ENCODE results near the gene ECE1.

ECE1 gene

DNA sequence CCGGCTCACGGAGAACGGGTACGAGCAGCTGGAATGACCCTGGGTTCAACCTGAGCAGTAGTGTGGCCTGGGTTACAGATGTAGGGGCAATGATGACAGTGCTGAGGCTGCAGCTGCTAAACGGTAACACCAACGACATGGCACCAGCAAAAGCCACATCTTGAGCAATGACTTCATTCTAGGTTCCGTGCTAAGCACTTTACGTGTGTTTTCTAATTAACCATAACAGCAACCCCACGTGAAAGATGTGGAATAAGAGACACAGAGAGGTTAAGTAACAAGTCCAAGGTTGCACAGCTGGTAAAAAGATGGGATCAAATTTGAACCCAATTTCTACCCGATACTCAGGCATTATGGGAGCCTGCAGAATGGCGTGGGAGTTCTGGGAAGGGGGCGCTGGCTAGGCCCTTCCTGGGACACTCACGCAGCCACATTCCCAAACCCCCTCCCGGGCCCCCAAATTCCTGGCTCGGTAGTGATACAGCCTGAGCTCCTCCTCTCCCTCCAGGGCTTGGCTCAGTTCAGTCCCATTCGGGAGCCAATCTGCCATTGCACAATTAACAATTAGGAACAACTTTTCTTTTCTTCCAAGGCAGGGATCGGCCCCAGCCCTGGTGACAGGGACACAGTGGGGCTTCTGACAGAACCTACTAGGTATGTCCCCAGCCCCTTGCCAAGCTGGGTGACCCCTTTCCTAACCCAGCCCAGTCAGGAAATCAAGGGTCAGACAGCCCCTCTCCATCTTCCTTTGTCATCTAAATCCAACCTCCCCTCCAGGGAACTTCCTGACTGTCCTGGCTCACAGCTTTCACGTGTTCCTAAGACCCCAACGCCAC is 23.8 kb upstream of the ECE1 start:
- Histone ChIP-seq H3K27me3 (ENCODE audit: insufficient read depth, low read length) (no peaks in the 10 kb centered on the region), H3K4me1 (ENCODE audit: insufficient read depth, low read length) (peaks cover 32% of the 10 kb centered on the region; the same call in 1 of the 2 replicates), H3K9me3 (ENCODE audit: insufficient read depth, low read depth, low read length) (no peaks in the 10 kb centered on the region), H3K4me3 (ENCODE audit: low read length) (peak overlapping the region; percentile 27; the same call in 1 of the 2 replicates), H3K27ac (ENCODE audit: low read length) (peak overlapping the region; percentile 60), H3K36me3 (ENCODE audit: insufficient read depth, low read depth, low read length) (no peaks in the 10 kb centered on the region), H3K9ac (ENCODE audit: low read depth, low read length) (peak overlapping the region; percentile 64)

DNA sequence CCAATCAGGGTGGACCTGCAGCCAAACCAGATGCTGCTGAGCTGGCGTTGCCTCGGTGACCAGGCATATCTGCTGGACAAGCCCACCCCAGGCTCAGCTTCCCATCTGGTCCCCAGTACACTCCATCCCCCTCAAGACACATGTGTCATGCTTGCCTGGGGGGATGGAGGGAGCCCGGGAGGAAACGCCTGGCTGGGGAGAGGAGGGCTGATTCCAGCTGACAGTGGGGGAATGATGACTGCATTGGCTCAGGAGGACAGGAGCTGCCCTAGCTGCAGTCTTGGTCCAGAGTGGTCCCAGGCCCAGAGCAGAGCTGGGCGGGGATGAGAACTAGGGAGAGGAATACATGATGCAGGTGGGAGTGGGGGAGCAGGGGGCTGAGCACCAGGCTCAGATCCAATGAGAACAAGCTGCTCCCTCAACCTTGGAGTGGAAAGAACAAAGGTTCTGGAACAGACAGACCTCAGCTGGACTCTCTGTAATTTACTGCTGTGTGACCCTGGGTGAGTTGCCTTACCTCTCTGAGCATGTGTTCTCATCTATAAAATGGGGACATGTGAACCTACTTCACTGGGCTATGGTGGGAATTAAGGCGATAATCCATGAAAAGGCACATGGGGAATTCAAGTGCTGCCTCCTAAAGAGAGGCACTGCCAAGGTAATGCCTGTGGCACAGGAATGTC is 23.1 kb upstream of the ECE1 start:
- Histone ChIP-seq H3K4me1 (ENCODE audit: insufficient read depth, low read length) (peaks cover 27% of the 10 kb centered on the region; the same call in 1 of the 2 replicates), H3K9ac (ENCODE audit: low read depth, low read length) (no peak overlapping the region), H3K36me3 (ENCODE audit: insufficient read depth, low read depth, low read length) (no peaks in the 10 kb centered on the region), H3K4me3 (ENCODE audit: low read length) (no peak overlapping the region), H3K27ac (ENCODE audit: low read length) (no peak overlapping the region), H3K9me3 (ENCODE audit: insufficient read depth, low read depth, low read length) (no peaks in the 10 kb centered on the region), H3K27me3 (ENCODE audit: insufficient read depth, low read length) (no peaks in the 10 kb centered on the region)

DNA sequence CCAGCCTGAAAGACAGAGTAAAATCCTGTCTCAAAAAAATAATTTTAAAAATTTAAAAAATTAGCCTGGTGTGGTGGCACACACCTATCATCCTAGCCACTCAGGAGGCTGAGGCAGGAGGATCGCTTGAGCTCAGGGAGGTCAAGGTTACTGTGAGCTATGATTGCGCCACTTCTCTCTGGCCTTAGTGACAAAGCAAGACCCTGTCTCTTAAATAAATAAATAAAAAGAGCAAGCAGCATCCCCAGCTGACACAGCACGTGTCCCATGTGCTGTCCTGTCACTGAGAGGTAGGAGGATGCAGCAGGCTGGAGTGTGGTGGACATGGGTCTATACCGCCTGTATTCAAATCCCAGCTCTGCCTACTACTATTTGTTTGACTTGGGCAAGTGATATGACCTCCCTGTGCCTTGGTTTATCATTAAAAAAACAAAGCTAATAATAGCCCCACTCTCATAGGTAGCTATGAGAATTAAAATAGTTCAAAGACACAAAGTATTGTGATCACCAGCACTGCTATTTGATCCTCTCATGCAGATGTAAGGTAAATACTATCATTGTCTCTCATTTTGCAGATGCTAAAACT is 22.2 kb upstream of the ECE1 start:
- Histone ChIP-seq H3K27me3 (ENCODE audit: insufficient read depth, low read length) (no peaks in the 10 kb centered on the region), H3K9ac (ENCODE audit: low read depth, low read length) (no peak overlapping the region), H3K4me1 (ENCODE audit: insufficient read depth, low read length) (peaks cover 30% of the 10 kb centered on the region; the same call in 1 of the 2 replicates), H3K4me3 (ENCODE audit: low read length) (no peak overlapping the region), H3K36me3 (ENCODE audit: insufficient read depth, low read depth, low read length) (no peaks in the 10 kb centered on the region), H3K9me3 (ENCODE audit: insufficient read depth, low read depth, low read length) (no peaks in the 10 kb centered on the region), H3K27ac (ENCODE audit: low read length) (no peak overlapping the region)

DNA sequence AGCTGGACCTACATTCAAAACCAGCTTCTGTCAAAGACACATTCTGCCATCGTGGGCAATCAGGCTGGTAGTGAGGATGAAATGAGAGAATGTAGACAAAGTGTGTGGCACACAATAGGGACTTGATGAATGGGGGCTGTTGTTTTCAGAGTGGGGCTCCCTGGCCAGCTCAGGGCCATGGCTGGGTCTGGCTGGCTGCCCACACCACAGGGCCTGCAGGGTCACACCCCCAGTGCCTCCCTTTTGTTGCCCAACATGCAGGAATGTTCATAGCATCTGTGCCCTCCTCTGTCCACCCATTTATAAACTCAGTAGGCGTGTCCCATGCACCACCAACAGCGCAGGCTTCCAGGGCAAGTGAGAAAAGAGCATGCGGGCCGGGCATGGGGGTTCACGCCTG is 20.8 kb upstream of the ECE1 start:
- Histone ChIP-seq H3K9ac (ENCODE audit: low read depth, low read length) (no peak overlapping the region), H3K36me3 (ENCODE audit: insufficient read depth, low read depth, low read length) (no peaks in the 10 kb centered on the region), H3K27ac (ENCODE audit: low read length) (no peak overlapping the region), H3K4me1 (ENCODE audit: insufficient read depth, low read length) (peaks cover 34% of the 10 kb centered on the region; the same call in 1 of the 2 replicates), H3K4me3 (ENCODE audit: low read length) (no peak overlapping the region), H3K27me3 (ENCODE audit: insufficient read depth, low read length) (no peaks in the 10 kb centered on the region), H3K9me3 (ENCODE audit: insufficient read depth, low read depth, low read length) (no peaks in the 10 kb centered on the region)

DNA sequence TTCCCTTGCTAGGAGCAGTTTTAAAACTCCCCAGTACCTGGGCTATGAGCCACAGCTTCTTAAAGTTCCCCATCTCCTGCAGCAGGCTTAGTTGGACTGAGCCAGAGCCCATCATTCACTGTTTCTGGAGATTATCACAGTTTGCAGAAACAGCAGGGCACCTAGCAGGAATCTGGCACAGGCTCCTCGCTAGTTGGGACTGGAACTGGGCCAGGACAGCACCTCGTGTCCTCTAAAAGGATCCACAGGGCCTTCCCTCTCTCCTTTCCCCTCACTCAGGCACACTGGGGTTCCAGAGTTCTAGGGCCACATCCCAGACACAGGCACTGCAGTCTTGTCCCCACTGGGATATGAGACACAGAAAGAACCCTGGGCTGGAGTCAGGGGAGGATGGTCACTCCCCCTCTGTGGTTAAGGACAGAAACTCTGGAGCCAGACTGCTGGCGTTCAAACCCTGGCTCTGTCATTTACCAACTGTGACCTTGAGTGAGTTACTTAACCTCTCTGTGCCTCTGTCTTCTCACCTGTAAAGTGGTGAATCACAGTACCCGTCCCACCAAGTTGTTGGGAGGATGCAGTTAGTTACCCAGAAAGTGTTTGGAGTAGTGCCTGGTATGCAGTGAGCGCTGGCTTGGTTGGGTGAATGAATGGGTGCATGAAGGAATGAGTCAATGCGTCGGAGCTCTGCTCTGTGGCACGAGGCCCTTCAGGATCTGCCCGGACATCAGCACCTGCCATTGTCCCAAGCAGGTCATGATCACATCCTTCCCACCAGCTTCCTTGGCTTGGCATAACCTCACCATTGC is 18.8 kb upstream of the ECE1 start:
- Histone ChIP-seq H3K27ac (ENCODE audit: low read length) (no peak overlapping the region), H3K9me3 (ENCODE audit: insufficient read depth, low read depth, low read length) (no peaks in the 10 kb centered on the region), H3K9ac (ENCODE audit: low read depth, low read length) (no peak overlapping the region), H3K27me3 (ENCODE audit: insufficient read depth, low read length) (no peaks in the 10 kb centered on the region), H3K36me3 (ENCODE audit: insufficient read depth, low read depth, low read length) (no peaks in the 10 kb centered on the region), H3K4me1 (ENCODE audit: insufficient read depth, low read length) (peaks cover 22% of the 10 kb centered on the region; the same call in 1 of the 2 replicates), H3K4me3 (ENCODE audit: low read length) (no peak overlapping the region)

DNA sequence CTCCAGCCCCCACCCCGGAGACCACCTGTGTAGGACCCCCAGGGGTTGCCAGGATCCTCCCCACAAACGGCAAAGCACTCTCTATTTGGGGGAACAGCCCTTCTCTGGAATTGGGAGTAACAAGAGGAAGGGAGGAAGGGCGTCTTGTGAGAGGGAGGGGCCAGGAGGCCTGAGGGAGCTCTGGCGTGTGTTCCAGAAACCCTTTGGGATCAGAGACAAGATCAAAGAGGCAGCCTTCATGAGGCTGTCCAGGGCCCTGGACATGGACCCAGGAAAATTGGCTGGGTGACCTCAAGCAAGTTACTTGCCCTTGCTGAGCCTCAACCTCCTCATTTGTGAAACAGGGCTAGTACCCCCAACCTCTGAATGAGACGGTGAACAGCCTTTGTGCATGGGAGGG is 18.1 kb upstream of the ECE1 start:
- H3K9ac ChIP-seq (ENCODE audit: low read depth, low read length) = no peak overlapping the region
- H3K36me3 ChIP-seq (ENCODE audit: insufficient read depth, low read depth, low read length) = no peaks in the 10 kb centered on the region
- no peak overlapping the region for H3K4me3 ChIP-seq (ENCODE audit: low read length)
- no peaks in the 10 kb centered on the region for H3K9me3 ChIP-seq (ENCODE audit: insufficient read depth, low read depth, low read length)
- H3K27me3 ChIP-seq (ENCODE audit: insufficient read depth, low read length) = no peaks in the 10 kb centered on the region
- no peak overlapping the region for H3K27ac ChIP-seq (ENCODE audit: low read length)
- H3K4me1 ChIP-seq (ENCODE audit: insufficient read depth, low read length) = peaks cover 18% of the 10 kb centered on the region; the same call in 1 of the 2 replicates

DNA sequence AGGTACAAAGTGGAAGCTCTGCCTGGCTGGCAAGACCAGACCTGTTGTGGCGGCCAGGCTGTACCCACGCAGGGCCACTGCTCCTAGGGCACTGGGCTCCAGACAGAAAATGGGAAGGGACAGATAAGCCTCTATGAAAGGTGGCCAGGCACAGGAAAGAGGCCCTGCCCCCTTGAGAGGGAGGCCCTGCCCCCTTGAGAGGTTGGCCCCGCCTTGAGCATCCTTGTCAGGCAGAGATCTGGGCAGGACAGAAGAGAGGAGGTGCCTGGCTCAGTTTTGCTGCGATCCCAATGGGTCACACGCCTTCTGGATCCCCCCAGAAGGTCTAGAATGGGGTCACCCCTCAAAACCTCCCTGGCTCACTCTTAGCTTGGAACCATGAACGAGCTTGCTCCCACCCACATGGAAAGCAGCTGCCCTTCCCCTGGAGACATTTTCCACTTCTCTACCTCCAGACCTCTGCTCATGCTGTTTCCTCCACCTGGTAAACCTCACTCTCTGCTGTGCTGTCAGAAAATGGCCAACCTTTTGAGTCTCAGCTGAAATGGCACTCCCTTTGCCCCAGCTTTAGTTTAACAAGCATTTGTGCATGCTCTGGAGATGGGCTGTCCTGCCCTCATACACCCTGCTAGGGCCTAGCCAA is 17.5 kb upstream of the ECE1 start:
- Histone ChIP-seq H3K4me3 (ENCODE audit: low read length) (no peak overlapping the region), H3K4me1 (ENCODE audit: insufficient read depth, low read length) (peaks cover 18% of the 10 kb centered on the region; the same call in 1 of the 2 replicates), H3K27ac (ENCODE audit: low read length) (no peak overlapping the region), H3K36me3 (ENCODE audit: insufficient read depth, low read depth, low read length) (no peaks in the 10 kb centered on the region), H3K9ac (ENCODE audit: low read depth, low read length) (no peak overlapping the region), H3K27me3 (ENCODE audit: insufficient read depth, low read length) (no peaks in the 10 kb centered on the region), H3K9me3 (ENCODE audit: insufficient read depth, low read depth, low read length) (no peaks in the 10 kb centered on the region)

DNA sequence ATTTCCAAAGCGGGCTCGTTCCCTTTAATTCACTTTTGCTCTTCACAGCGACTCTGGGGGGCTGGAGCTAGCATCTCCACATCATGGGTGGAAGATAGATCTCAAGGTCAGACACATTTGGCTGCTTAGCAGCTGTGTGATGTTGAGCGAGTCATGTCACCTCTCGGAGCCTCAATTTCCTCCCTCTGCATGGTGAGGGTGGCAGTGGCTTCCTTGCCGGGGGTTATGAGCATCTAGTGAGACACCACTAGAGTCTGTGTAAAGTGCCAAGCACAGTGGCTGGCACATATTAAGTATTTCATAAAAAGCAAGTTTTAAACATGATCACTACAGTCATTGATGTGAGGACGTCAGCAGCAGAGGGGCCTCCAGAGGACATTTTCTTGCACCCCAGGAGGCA is 16.9 kb upstream of the ECE1 start:
- Histone ChIP-seq H3K27ac (ENCODE audit: low read length) (no peak overlapping the region), H3K9ac (ENCODE audit: low read depth, low read length) (no peak overlapping the region), H3K36me3 (ENCODE audit: insufficient read depth, low read depth, low read length) (no peaks in the 10 kb centered on the region), H3K4me1 (ENCODE audit: insufficient read depth, low read length) (peaks cover 18% of the 10 kb centered on the region; the same call in 1 of the 2 replicates), H3K9me3 (ENCODE audit: insufficient read depth, low read depth, low read length) (no peaks in the 10 kb centered on the region), H3K27me3 (ENCODE audit: insufficient read depth, low read length) (no peaks in the 10 kb centered on the region), H3K4me3 (ENCODE audit: low read length) (no peak overlapping the region)

DNA sequence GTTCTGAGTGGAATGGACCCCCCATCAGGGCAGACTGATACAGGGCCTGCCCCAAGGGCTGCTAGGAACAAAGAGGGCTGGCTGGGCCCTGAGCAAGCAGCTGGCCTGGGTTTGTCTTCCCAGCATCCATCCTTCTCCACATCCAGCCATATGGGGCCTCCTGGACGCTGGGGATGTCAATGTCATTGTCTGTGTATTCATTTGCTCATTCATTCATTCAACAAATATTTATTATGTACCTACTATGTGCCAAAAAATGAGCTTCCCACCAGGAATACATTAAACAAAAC is 15.6 kb upstream of the ECE1 start:
- Histone ChIP-seq H3K36me3 (ENCODE audit: insufficient read depth, low read depth, low read length) (no peaks in the 10 kb centered on the region), H3K9me3 (ENCODE audit: insufficient read depth, low read depth, low read length) (no peaks in the 10 kb centered on the region), H3K27ac (ENCODE audit: low read length) (no peak overlapping the region), H3K9ac (ENCODE audit: low read depth, low read length) (no peak overlapping the region), H3K27me3 (ENCODE audit: insufficient read depth, low read length) (no peaks in the 10 kb centered on the region), H3K4me3 (ENCODE audit: low read length) (no peak overlapping the region), H3K4me1 (ENCODE audit: insufficient read depth, low read length) (peaks cover 18% of the 10 kb centered on the region; the same call in 1 of the 2 replicates)

DNA sequence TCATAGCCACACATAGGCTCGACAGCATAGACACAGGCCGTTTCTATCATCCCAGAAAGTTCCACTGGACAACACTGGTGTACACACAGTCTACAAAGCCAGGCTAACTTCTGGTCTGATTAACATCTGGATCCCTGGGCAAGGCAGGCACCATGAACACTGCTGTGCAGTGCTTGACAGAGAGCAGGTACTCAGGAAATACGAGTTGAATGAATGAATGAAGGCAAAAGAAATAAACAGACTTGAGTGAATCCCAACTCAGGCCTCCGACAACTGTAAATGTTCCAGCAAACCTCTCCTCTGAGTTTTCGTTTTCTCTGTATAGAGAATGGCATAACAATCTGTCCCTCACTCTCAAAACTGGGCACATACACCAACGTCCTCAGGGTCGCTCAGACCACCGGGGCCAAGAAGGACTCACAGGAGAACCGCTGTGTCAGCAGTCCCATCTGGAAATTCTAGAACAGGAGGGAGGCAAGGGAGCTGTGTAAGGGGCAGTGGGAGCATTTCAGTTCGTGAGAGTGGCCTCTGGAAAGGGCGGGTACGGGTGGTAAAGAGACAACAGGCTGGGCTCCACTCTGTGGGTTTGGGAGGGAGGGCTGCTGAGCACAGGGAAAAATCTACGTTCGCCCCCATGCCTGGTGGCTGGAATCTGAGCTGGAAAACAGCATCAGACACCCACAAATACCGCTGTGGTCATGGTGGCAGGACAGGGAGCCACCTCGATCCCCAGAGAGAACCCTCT is 15.1 kb upstream of the ECE1 start:
- H3K4me1 ChIP-seq (ENCODE audit: insufficient read depth, low read length) = peaks cover 14% of the 10 kb centered on the region; the same call in 1 of the 2 replicates
- H3K9me3 ChIP-seq (ENCODE audit: insufficient read depth, low read depth, low read length) = no peaks in the 10 kb centered on the region
- no peak overlapping the region for H3K9ac ChIP-seq (ENCODE audit: low read depth, low read length)
- H3K36me3 ChIP-seq (ENCODE audit: insufficient read depth, low read depth, low read length) = no peaks in the 10 kb centered on the region
- H3K4me3 ChIP-seq (ENCODE audit: low read length) = no peak overlapping the region
- no peak overlapping the region for H3K27ac ChIP-seq (ENCODE audit: low read length)
- no peaks in the 10 kb centered on the region for H3K27me3 ChIP-seq (ENCODE audit: insufficient read depth, low read length)
